ENCODE data around the gene RAVER1.

- TF ChIP-seq, protein P1, sequence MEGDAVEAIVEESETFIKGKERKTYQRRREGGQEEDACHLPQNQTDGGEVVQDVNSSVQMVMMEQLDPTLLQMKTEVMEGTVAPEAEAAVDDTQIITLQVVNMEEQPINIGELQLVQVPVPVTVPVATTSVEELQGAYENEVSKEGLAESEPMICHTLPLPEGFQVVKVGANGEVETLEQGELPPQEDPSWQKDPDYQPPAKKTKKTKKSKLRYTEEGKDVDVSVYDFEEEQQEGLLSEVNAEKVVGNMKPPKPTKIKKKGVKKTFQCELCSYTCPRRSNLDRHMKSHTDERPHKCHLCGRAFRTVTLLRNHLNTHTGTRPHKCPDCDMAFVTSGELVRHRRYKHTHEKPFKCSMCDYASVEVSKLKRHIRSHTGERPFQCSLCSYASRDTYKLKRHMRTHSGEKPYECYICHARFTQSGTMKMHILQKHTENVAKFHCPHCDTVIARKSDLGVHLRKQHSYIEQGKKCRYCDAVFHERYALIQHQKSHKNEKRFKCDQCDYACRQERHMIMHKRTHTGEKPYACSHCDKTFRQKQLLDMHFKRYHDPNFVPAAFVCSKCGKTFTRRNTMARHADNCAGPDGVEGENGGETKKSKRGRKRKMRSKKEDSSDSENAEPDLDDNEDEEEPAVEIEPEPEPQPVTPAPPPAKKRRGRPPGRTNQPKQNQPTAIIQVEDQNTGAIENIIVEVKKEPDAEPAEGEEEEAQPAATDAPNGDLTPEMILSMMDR (IDR thresholded peaks at IDR 0.05 in 4 of 5, conservative IDR thresholded peaks at IDR 0.05 in 1 of 5): no peak
- TF ChIP-seq POLR2A (IDR thresholded peaks at IDR 0.05): no peak
Measured at GRCh38 chr19:10290876-10291553, 42.3 kb downstream of the RAVER1 start.

Data from gastrocnemius medialis (tissue), 4 donors.